K562 (cell line): ENCODE results near the gene RNF11. TPM values are rescaled to one million over a fixed set of nuclear protein-coding genes. Genes with fewer than 3 reads are reported as not detected.

Experiments
- ASH1L ChIP-seq: fragments of 450-650 bp; IDR thresholded peaks from 2 replicates; pipeline ENCODE4 v1.6.1; 2018; ENCODE audit warnings: borderline replicate concordance, mild to moderate bottlenecking, low read depth; ENCODE audit not compliant: partially characterized antibody
- BRF2 ChIP-seq: IDR thresholded peaks from 3 replicates; pipeline ENCODE4 v1.6.1; 2011; ENCODE audit warnings: borderline replicate concordance, mild to moderate bottlenecking; ENCODE audit not compliant: insufficient read length, insufficient read depth
- CBFA2T2 ChIP-seq: fragments of 450-650 bp; conservative IDR thresholded peaks from 2 replicates; pipeline ENCODE4 v1.6.1; 2017; ENCODE audit warnings: mild to moderate bottlenecking
- CREB5 ChIP-seq: fragments of 250-450 bp; sonication (Bioruptor Pico); IDR thresholded peaks from 2 replicates; pipeline ENCODE4 v1.5.0; 2020; ENCODE audit warnings: mild to moderate bottlenecking
- E2F1 ChIP-seq: sonication (generic); formaldehyde crosslinking; IDR thresholded peaks from 2 replicates; pipeline ENCODE4 v1.8.1; 2023; ENCODE audit warnings: mild to moderate bottlenecking, missing genetic modification reagents, moderate library complexity
- JUND ChIP-seq, 2 experiments: IDR thresholded peaks; 2 replicates in 1 of 2; 3 replicates in 1 of 2; pipeline ENCODE4 v1.6.1; 2011; ENCODE audit warnings: borderline replicate concordance in 2 of 2, low read depth in 2 of 2, low read length in 2 of 2, improper control_type of control experiment in 1 of 2, missing biosample characterization in 1 of 2, missing genetic modification characterization in 1 of 2, missing genetic modification reagents in 1 of 2
- NELFE ChIP-seq: IDR thresholded peaks from 2 replicates; pipeline ENCODE4 v1.6.1; 2011; ENCODE audit warnings: mild to moderate bottlenecking; ENCODE audit not compliant: insufficient read depth, insufficient read length
- PHB2 ChIP-seq: fragments of 450-650 bp; IDR thresholded peaks from 2 replicates; pipeline ENCODE4 v1.6.1; 2017; ENCODE audit warnings: low read depth
- POLR3A ChIP-seq: IDR thresholded peaks from 2 replicates; pipeline ENCODE4 v1.6.1; 2011; ENCODE audit warnings: borderline replicate concordance, mild to moderate bottlenecking, moderate library complexity; ENCODE audit not compliant: insufficient read length, insufficient read depth; ENCODE audit errors: extremely low read depth
- RHOXF2B ChIP-seq: fragments of 250-450 bp; sonication (Bioruptor Pico); conservative IDR thresholded peaks from 2 replicates; pipeline ENCODE4 v1.5.1; 2021
- TEAD4 ChIP-seq, 2 experiments: sonication (generic) in 1 of 2; formaldehyde crosslinking in 1 of 2; IDR thresholded peaks; 2 replicates each; pipeline versions ENCODE4 v1.6.1 to v1.8.0; 2012 to 2022; ENCODE audit warnings: borderline replicate concordance in 1 of 2, inconsistent platforms in 1 of 2, low read length in 1 of 2, mild to moderate bottlenecking in 1 of 2, missing genetic modification reagents in 1 of 2
- ZNF143 ChIP-seq: sonication (generic); formaldehyde crosslinking; IDR thresholded peaks from 2 replicates; pipeline ENCODE4 v1.9.0; 2022; ENCODE audit warnings: mild to moderate bottlenecking, missing genetic modification reagents
- ZNF174 ChIP-seq: fragments of 250-450 bp; sonication (Bioruptor Pico); IDR thresholded peaks from 2 replicates; pipeline ENCODE4 v1.4.0; 2020; ENCODE audit warnings: mild to moderate bottlenecking
- ZNF507 ChIP-seq: conservative IDR thresholded peaks from 2 replicates; pipeline ENCODE4 v1.6.1; 2017; ENCODE audit warnings: missing genetic modification characterization, missing compliant biosample characterization
- polyA plus RNA-seq, 8 experiments: library from polyadenylated mRNA; depleted of rRNA in 4 of 8; stranded (reverse) in 5 of 8; unstranded in 3 of 8; fragments of >200 nt; fragmentation: Nextera tagmentation in 2 of 8; fragmentation: Illumina TruSeq in 1 of 8; extraction: Ambion mirVana in 2 of 8; extraction: Trizol in 1 of 8; gene quantifications; 2 replicates each; pipeline versions ENCODE4 v1.2.1 to v1.2.3, GENCODE V29; 2011 to 2014; ENCODE audit warnings: inconsistent platforms in 1 of 8, missing spikeins in 1 of 8
- total RNA-seq, 7 experiments: library from RNA; depleted of rRNA in 6 of 7; stranded (reverse); fragments of >200 nt in 6 of 7; fragmentation: Illumina TruSeq in 2 of 7; extraction: Trizol in 2 of 7; gene quantifications; 2 replicates each; pipeline versions ENCODE4 v1.2.1 to v1.2.3, GENCODE V29; 2011 to 2021; ENCODE audit warnings: low replicate concordance in 1 of 7
- TF ChIP-seq, protein P1 (sequence below): sonication (generic); formaldehyde crosslinking; IDR thresholded peaks from 2 replicates; pipeline ENCODE4 v1.8.0; 2022; ENCODE audit warnings: mild to moderate bottlenecking, missing genetic modification reagents
- TF ChIP-seq, protein P2 (sequence below): fragments of 450-650 bp; formaldehyde crosslinking; IDR thresholded peaks from 2 replicates; pipeline ENCODE4 v1.4.0; 2020; ENCODE audit warnings: mild to moderate bottlenecking, mixed read lengths
- TF ChIP-seq, protein P3 (sequence below): fragments of 250-450 bp; sonication (Bioruptor Pico); IDR thresholded peaks from 2 replicates; pipeline ENCODE4 v1.5.0; 2020; ENCODE audit warnings: mild to moderate bottlenecking, borderline replicate concordance

Gene RNF11
- total and polyA plus RNA-seq, 9 of the 15 experiments (the other 6 are each of a cell fraction or from before 2014, with no cell fraction given) = 5.7 to 34.3 (median 23.1) TPM

DNA sequence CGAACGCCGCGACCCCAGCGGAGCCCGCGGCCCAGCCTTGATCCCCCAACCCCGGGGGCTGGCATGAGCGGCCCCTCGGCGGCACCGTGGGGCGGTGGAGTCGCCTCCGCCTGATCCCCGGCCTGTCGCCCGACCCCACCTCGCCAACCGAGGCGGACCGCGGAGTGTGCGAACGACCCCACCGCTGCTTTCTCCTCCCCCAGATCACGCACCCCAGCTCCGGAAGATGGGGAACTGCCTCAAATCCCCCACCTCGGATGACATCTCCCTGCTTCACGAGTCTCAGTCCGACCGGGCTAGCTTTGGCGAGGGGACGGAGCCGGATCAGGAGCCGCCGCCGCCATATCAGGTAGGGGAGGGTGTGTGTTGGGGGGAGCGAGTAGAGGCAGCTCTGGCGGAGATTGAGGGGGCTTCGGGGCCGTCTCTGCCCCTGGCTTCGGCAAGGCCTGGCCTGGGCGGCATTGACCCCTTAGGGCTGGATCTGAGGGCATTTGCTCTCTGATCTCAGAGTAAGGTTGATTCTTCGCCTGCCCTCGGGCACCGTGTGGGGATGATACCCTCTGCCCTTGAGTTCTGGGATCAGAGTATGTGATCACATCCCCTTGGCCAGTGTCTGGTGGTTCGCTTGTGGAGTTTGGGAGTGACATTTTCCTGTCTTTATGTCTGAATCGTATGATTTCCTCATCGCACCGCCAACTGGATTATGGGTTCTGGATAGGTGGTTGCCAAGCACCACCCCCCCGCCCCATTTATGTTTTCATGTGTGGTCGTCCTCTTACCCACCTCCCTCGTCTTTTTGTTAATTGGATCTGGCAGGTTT is 668 bp downstream of the RNF11 start (continued):
- TF ChIP-seq, protein P1, sequence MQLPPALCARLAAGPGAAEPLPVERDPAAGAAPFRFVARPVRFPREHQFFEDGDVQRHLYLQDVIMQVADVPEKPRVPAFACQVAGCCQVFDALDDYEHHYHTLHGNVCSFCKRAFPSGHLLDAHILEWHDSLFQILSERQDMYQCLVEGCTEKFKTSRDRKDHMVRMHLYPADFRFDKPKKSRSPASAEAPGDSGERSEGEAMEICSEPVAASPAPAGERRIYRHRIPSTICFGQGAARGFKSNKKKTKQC = no peak; the same call in 1 of the 2 replicates
- TF ChIP-seq TEAD4 (IDR thresholded peaks at IDR 0.05; ENCODE audit: low read length) = no peak
- TF ChIP-seq TEAD4 (CRISPR knock-in tag; IDR thresholded peaks at IDR 0.05; ENCODE audit: borderline replicate concordance) = no peak
- TF ChIP-seq, protein P2, sequence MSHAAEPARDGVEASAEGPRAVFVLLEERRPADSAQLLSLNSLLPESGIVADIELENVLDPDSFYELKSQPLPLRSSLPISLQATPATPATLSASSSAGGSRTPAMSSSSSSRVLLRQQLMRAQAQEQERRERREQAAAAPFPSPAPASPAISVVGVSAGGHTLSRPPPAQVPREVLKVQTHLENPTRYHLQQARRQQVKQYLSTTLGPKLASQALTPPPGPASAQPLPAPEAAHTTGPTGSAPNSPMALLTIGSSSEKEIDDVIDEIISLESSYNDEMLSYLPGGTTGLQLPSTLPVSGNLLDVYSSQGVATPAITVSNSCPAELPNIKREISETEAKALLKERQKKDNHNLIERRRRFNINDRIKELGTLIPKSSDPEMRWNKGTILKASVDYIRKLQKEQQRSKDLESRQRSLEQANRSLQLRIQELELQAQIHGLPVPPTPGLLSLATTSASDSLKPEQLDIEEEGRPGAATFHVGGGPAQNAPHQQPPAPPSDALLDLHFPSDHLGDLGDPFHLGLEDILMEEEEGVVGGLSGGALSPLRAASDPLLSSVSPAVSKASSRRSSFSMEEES (CRISPR knock-in tag) = no peak
- no peak for TF ChIP-seq POLR3A
- TF ChIP-seq JUND (IDR thresholded peaks at IDR 0.05; ENCODE audit: borderline replicate concordance, low read depth, low read length) = no peak
- TF ChIP-seq JUND (tag; IDR thresholded peaks at IDR 0.05; ENCODE audit: borderline replicate concordance, low read depth, low read length) = no peak
- TF ChIP-seq CREB5 (CRISPR knock-in tag) = no peak
- no peak for TF ChIP-seq ZNF507 (tag)
- 0 out of 2 replicates have a peak, but pooled peaks have one; percentile 6 for TF ChIP-seq ZNF143 (CRISPR knock-in tag)
- TF ChIP-seq, protein P3, sequence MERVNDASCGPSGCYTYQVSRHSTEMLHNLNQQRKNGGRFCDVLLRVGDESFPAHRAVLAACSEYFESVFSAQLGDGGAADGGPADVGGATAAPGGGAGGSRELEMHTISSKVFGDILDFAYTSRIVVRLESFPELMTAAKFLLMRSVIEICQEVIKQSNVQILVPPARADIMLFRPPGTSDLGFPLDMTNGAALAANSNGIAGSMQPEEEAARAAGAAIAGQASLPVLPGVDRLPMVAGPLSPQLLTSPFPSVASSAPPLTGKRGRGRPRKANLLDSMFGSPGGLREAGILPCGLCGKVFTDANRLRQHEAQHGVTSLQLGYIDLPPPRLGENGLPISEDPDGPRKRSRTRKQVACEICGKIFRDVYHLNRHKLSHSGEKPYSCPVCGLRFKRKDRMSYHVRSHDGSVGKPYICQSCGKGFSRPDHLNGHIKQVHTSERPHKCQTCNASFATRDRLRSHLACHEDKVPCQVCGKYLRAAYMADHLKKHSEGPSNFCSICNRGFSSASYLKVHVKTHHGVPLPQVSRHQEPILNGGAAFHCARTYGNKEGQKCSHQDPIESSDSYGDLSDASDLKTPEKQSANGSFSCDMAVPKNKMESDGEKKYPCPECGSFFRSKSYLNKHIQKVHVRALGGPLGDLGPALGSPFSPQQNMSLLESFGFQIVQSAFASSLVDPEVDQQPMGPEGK (CRISPR knock-in tag) = no peak
- TF ChIP-seq RHOXF2B (CRISPR knock-in tag) = no peak
- TF ChIP-seq E2F1 (CRISPR knock-in tag) = peak; percentile 70; the same call in 1 of the 2 replicates
- no peak for TF ChIP-seq BRF2
- TF ChIP-seq ZNF174 (CRISPR knock-in tag) = no peak
- TF ChIP-seq CBFA2T2 = no peak
- no peak for TF ChIP-seq NELFE
- TF ChIP-seq ASH1L = no peak
- no peak for TF ChIP-seq PHB2
